WTC11 (cell line): Measurements from ENCODE around the gene CPNE2.

Experiments used
- CTCF ChIP-seq: fragments of 200-600 bp; IDR thresholded peaks from 2 replicates; pipeline ENCODE4 v1.8.0; 2022; ENCODE audit warnings: antibody characterized with exemption
- FOXK1 ChIP-seq: sonication (generic); formaldehyde crosslinking; IDR thresholded peaks from 2 replicates; pipeline ENCODE4 v1.8.0; 2022; ENCODE audit warnings: mild to moderate bottlenecking, moderate library complexity, missing genetic modification reagents
- OVOL2 ChIP-seq: fragments of 250-450 bp; sonication (Bioruptor Pico); IDR thresholded peaks from 2 replicates; pipeline ENCODE4 v1.9.0; 2021; ENCODE audit warnings: mild to moderate bottlenecking, borderline replicate concordance
- ZBTB21 ChIP-seq: sonication (generic); formaldehyde crosslinking; IDR thresholded peaks from 2 replicates; pipeline ENCODE4 v1.8.1; 2023; ENCODE audit warnings: mild to moderate bottlenecking, missing genetic modification reagents, borderline replicate concordance
- ZNF138 ChIP-seq: sonication (generic); formaldehyde crosslinking; conservative IDR thresholded peaks from 2 replicates; pipeline ENCODE4 v1.8.1; 2022; ENCODE audit warnings: mild to moderate bottlenecking, moderate library complexity, missing genetic modification reagents

GRCh38 chr16:57175896-57176295 is 83.5 kb downstream of the CPNE2 start:
- no peak for TF ChIP-seq FOXK1 (CRISPR knock-in tag)
- no peak for TF ChIP-seq CTCF
- TF ChIP-seq ZBTB21 (CRISPR knock-in tag), result no peak
- TF ChIP-seq ZNF138 (CRISPR knock-in tag), result no peak
- no peak for TF ChIP-seq OVOL2 (CRISPR knock-in tag)
